ENCODE results near the gene HMCES.

The HMCES gene

GRCh38 chr3:129245141-129245540 is 33.5 kb upstream of the HMCES start:
- TF ChIP-seq, protein P1, sequence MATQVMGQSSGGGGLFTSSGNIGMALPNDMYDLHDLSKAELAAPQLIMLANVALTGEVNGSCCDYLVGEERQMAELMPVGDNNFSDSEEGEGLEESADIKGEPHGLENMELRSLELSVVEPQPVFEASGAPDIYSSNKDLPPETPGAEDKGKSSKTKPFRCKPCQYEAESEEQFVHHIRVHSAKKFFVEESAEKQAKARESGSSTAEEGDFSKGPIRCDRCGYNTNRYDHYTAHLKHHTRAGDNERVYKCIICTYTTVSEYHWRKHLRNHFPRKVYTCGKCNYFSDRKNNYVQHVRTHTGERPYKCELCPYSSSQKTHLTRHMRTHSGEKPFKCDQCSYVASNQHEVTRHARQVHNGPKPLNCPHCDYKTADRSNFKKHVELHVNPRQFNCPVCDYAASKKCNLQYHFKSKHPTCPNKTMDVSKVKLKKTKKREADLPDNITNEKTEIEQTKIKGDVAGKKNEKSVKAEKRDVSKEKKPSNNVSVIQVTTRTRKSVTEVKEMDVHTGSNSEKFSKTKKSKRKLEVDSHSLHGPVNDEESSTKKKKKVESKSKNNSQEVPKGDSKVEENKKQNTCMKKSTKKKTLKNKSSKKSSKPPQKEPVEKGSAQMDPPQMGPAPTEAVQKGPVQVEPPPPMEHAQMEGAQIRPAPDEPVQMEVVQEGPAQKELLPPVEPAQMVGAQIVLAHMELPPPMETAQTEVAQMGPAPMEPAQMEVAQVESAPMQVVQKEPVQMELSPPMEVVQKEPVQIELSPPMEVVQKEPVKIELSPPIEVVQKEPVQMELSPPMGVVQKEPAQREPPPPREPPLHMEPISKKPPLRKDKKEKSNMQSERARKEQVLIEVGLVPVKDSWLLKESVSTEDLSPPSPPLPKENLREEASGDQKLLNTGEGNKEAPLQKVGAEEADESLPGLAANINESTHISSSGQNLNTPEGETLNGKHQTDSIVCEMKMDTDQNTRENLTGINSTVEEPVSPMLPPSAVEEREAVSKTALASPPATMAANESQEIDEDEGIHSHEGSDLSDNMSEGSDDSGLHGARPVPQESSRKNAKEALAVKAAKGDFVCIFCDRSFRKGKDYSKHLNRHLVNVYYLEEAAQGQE (IDR thresholded peaks at IDR 0.05; ENCODE audit: low read depth) = no peak
- no peak for TF ChIP-seq EP300 (IDR thresholded peaks at IDR 0.05; ENCODE audit: borderline replicate concordance)
- no peak for TF ChIP-seq TAF1 (IDR thresholded peaks at IDR 0.05; ENCODE audit: low read depth)
- no peak for TF ChIP-seq NFIC (IDR thresholded peaks at IDR 0.05)

GRCh38 chr3:129245641-129246306 is 32.9 kb upstream of the HMCES start:
- TF ChIP-seq RAD21 (IDR thresholded peaks at IDR 0.05; ENCODE audit: low read depth) (peak; percentile 94), ZBTB7A (IDR thresholded peaks at IDR 0.05; ENCODE audit: low read depth) (peak; percentile 73; the same call in 1 of the 2 replicates)

DNA sequence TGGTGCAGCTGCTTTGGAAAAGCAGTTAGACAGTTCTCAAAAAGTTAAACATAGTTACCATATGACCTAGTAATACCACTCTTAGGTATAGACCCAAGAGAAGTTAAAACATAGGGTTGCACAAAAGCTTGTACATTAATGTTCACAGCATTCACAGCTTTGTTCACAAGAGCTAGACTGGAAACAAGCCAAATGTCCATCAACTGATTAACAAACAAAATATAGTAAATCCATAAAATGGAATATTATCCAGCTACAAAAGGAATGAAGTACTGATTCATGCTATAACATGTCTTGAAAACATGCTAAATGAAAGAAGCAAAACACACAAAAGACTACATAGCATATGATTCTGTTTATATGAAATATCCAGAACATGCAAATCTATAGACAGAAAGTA is 32.0 kb upstream of the HMCES start:
- TF ChIP-seq TEAD4 (IDR thresholded peaks at IDR 0.05) (no peak), NFIC (IDR thresholded peaks at IDR 0.05) (no peak), FOXM1 (IDR thresholded peaks at IDR 0.05; ENCODE audit: borderline replicate concordance, low read depth) (no peak), RAD21 (IDR thresholded peaks at IDR 0.05; ENCODE audit: low read depth) (no peak)
- TF ChIP-seq, protein P2, sequence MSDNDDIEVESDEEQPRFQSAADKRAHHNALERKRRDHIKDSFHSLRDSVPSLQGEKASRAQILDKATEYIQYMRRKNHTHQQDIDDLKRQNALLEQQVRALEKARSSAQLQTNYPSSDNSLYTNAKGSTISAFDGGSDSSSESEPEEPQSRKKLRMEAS (IDR thresholded peaks at IDR 0.05) = no peak

DNA sequence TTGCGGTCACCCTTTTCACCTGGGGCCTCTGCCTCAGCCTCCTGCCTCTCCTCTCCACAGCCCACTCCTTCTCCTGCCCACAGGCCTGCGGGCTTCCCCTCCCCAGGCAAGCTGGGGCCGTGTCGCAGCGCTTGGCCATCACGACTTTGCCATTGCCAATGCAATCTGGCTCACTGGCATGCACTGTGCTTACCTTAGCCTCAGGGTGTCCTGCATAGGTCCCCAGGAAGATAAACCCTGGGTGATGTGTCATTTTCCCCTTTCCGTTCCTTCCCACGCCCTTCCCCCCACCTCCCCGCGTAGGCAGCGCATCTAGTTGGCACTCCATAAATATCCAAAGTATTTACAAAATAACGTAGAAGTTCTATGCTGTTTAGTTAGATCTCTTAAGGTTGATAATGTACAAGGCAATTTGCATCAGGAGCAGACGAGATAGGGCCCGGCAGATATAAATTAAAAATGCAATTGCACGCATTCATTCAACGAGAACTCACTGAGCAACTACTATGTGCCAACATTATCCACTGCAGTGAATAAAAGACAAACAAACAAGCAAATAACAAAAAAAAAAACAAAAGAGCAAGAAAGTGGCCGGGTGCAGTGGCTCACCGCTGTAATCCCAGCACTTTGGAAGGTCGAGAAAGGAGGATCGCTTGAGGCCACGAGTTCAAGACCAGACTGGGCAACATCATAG is 30.2 kb upstream of the HMCES start:
- TF ChIP-seq EGR1 (IDR thresholded peaks at IDR 0.05) = no peak
- no peak for TF ChIP-seq NFIC (IDR thresholded peaks at IDR 0.05)
- TF ChIP-seq, protein P2 (IDR thresholded peaks at IDR 0.05) = no peak
- TF ChIP-seq, protein P3, sequence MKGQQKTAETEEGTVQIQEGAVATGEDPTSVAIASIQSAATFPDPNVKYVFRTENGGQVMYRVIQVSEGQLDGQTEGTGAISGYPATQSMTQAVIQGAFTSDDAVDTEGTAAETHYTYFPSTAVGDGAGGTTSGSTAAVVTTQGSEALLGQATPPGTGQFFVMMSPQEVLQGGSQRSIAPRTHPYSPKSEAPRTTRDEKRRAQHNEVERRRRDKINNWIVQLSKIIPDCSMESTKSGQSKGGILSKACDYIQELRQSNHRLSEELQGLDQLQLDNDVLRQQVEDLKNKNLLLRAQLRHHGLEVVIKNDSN (IDR thresholded peaks at IDR 0.05) = no peak

DNA sequence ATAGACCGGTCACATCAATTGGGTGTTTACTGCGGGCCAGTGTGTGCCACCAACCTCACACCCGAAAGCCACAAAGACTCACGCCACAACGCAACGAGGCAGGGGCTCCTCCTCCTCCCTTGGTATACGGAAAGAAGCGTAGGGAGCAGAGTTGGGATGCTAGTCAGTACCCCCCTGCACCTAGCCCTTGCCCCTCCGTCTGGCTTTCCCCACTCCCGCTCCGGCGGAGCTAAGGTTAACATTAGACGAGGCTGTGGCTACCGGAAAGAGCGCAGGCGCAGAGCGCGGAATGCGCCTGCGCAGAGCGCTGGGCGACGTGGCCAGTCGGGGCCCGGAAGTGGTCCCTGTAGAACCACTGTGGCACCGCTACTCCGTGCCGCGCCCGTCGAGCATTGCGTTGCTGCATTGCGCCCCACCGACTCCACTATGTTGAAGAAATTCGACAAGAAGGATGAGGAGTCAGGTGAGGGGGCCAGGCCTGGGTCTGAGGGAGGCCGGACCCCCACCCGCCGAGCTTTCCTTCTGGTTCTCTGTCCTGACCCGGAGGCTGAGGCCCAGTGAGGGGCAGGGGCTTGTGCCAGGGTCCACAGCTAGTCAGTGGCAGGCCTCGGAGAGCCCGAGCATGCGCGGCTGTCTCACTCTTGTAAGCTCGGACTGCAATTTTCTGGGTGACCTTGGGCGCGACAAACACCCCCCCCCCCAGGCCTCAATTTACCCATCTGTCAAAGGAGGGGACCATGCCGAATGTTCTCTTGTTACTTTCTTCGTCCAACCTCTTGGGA is 29.2 kb upstream of the HMCES start, which contains the start of gene COPG1:
Gene COPG1 (plus strand): TSS at position 323 of the 782 bp plus-strand sequence. CDS start 104 bp downstream, at position 427.
- no peak for TF ChIP-seq NFIC (IDR thresholded peaks at IDR 0.05)
- no peak for TF ChIP-seq EGR1 (IDR thresholded peaks at IDR 0.05)
- no peak for TF ChIP-seq EP300 (IDR thresholded peaks at IDR 0.05; ENCODE audit: borderline replicate concordance)
- TF ChIP-seq TCF12 (IDR thresholded peaks at IDR 0.05; ENCODE audit: low read depth) = no peak
- TF ChIP-seq, protein P3 (IDR thresholded peaks at IDR 0.05) = no peak
- no peak for TF ChIP-seq RAD21 (IDR thresholded peaks at IDR 0.05; ENCODE audit: low read depth)
- TF ChIP-seq, protein P1 (IDR thresholded peaks at IDR 0.05; ENCODE audit: low read depth) = no peak
- peak; percentile 72 for TF ChIP-seq TAF1 (IDR thresholded peaks at IDR 0.05; ENCODE audit: low read depth)
- no peak for TF ChIP-seq TEAD4 (IDR thresholded peaks at IDR 0.05)
- no peak for TF ChIP-seq CREB1 (IDR thresholded peaks at IDR 0.05; ENCODE audit: low read depth)
- TF ChIP-seq, protein P2 (IDR thresholded peaks at IDR 0.05) = peak; percentile 44

DNA sequence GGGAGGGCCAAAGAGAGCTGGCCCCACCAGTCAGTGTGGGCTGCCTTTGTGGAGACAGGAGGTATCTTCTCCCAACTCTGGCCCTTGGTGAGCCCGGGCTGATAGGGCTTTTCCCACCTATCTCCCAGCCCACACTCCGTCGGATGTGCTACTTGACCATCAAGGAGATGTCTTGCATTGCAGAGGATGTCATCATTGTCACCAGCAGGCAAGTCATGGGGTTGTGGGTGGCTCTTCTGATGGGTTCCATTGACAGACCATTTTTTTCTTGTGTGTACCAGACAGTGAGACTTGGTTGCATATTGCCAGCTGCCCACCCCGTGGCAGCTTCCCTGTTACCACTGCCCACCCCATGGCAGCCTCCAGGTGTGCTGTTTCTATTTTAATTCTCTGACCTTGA is 25.9 kb upstream of the HMCES start:
- no peak for TF ChIP-seq ZBTB7A (IDR thresholded peaks at IDR 0.05; ENCODE audit: low read depth)
- no peak for TF ChIP-seq CEBPB (IDR thresholded peaks at IDR 0.05)
- no peak for TF ChIP-seq EGR1 (IDR thresholded peaks at IDR 0.05)
- no peak for TF ChIP-seq TEAD4 (IDR thresholded peaks at IDR 0.05)
- TF ChIP-seq, protein P1 (IDR thresholded peaks at IDR 0.05; ENCODE audit: low read depth) = no peak
- TF ChIP-seq YY1 (IDR thresholded peaks at IDR 0.05; ENCODE audit: low read depth) = no peak
- TF ChIP-seq TCF12 (IDR thresholded peaks at IDR 0.05; ENCODE audit: low read depth) = no peak
- TF ChIP-seq CREB1 (IDR thresholded peaks at IDR 0.05; ENCODE audit: low read depth) = no peak
- TF ChIP-seq, protein P2 (IDR thresholded peaks at IDR 0.05) = no peak
- TF ChIP-seq FOXM1 (IDR thresholded peaks at IDR 0.05; ENCODE audit: borderline replicate concordance, low read depth) = no peak
- no peak for TF ChIP-seq NFIC (IDR thresholded peaks at IDR 0.05)
- no peak for TF ChIP-seq RAD21 (IDR thresholded peaks at IDR 0.05; ENCODE audit: low read depth)
- TF ChIP-seq TAF1 (IDR thresholded peaks at IDR 0.05; ENCODE audit: low read depth) = no peak

Measured in Ishikawa (cell line).